ENCODE measurements around the gene CAMKMT. TPM values are rescaled to one million over a fixed set of nuclear protein-coding genes. Genes with fewer than 3 reads are reported as not detected.

Gene CAMKMT
- total RNA-seq, 3 donors from 2014 or later, result 6.4 to 11.8 (median 10.5) TPM

DNA sequence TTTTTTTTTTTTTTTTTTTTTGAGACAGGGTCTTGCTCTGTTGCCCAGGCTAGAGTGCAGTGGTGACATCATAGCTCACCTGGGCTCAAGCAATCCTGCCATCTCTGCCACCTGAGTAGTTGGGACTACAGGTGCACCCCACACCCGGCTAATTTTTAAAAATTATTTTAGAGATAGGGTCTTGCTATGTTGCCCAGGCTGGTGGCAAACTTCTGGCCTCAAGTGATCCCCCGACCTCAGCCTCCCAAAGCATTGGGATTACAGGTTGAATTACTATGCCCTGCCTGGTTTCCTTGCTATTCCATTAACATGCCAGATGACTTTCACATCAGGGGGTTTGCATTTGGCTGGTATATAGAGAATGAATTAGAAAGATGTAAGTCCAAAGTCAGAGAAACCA is 253.2 kb downstream of the CAMKMT start:
- intact Hi-C loops (cut with DNase I; ENCODE audit: low total_unique reads), result no loop called here

DNA sequence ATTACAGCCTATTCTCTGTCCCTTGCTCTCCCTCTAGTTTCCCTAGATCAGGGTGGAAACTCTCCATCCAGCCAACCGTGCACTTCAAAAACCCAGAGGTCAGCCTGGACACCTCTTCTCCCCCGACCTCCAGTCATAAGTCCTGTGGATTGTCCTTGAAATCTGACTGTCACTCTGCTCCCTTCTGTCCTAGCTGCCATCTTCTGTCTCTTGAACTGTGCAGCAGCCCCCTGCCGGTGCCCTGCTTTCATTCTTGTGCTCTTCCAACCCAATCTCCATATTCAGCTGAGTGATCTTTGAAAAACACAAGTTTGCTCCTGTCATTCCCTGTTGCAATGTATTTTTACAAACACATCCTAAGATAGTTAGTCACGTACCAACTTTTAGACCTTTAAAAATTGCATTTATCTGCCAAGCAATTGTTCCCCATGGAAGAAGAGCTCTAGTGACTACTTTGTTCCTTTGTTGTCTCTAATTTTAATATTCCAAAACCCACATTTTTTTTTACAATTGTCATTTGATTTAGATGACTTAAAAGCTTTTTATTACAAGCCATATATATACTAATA is 254.3 kb downstream of the CAMKMT start:
- no peak for TF ChIP-seq POLR2A (IDR thresholded peaks at IDR 0.05)
- TF ChIP-seq POLR2AphosphoS5 (IDR thresholded peaks at IDR 0.05), result no peak
- TF ChIP-seq, protein P1, sequence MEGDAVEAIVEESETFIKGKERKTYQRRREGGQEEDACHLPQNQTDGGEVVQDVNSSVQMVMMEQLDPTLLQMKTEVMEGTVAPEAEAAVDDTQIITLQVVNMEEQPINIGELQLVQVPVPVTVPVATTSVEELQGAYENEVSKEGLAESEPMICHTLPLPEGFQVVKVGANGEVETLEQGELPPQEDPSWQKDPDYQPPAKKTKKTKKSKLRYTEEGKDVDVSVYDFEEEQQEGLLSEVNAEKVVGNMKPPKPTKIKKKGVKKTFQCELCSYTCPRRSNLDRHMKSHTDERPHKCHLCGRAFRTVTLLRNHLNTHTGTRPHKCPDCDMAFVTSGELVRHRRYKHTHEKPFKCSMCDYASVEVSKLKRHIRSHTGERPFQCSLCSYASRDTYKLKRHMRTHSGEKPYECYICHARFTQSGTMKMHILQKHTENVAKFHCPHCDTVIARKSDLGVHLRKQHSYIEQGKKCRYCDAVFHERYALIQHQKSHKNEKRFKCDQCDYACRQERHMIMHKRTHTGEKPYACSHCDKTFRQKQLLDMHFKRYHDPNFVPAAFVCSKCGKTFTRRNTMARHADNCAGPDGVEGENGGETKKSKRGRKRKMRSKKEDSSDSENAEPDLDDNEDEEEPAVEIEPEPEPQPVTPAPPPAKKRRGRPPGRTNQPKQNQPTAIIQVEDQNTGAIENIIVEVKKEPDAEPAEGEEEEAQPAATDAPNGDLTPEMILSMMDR (IDR thresholded peaks at IDR 0.05), result no peak
- no peaks in the 10 kb centered on the region for H3K4me1 ChIP-seq
- DNase-seq (ENCODE audit: low spot score in 2 of 2), result no peak
- intact Hi-C loops (cut with DNase I; ENCODE audit: low total_unique reads), result no loop called here
- H3K27me3 ChIP-seq, result no peaks in the 10 kb centered on the region
- no peaks in the 10 kb centered on the region for H3K36me3 ChIP-seq
- H3K27ac ChIP-seq, result no peak overlapping the region
- H3K9me3 ChIP-seq, result no peaks in the 10 kb centered on the region
- H3K4me3 ChIP-seq, result no peak overlapping the region

More for the DNA sequence above, 253.2 kb downstream of the CAMKMT start:
- H3K36me3 ChIP-seq, result no peaks in the 10 kb centered on the region
- no peaks in the 10 kb centered on the region for H3K4me1 ChIP-seq
- no peak overlapping the region for H3K4me3 ChIP-seq
- no peaks in the 10 kb centered on the region for H3K9me3 ChIP-seq
- no peak overlapping the region for H3K27ac ChIP-seq
- TF ChIP-seq POLR2A (IDR thresholded peaks at IDR 0.05) (no peak), POLR2AphosphoS5 (IDR thresholded peaks at IDR 0.05) (no peak)
- TF ChIP-seq, protein P1 (IDR thresholded peaks at IDR 0.05), result no peak
- no peak for DNase-seq (ENCODE audit: low spot score in 2 of 2)
- no peaks in the 10 kb centered on the region for H3K27me3 ChIP-seq

DNA sequence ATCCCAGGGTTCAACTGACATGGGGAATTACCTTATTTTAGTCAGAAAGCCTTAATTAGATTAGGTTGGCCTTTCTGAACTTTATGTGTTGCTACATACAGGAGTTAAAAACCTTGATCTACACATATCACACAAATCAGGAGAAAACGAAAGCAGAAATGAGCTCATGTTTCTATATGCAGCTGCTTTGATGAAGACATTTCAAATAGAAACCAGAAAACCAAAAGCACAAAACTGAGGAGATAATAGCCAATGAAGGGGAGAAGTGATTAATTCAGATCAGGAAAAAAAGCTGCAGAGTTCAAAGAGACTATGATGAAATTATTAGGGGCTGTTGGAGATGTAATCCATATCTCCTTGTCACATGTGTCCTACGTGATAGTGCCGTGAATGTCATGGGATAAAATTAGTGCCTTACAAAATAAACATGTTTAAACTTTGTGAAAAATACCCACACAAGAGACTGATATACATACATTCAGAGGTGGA is 255.0 kb downstream of the CAMKMT start:
- TF ChIP-seq POLR2AphosphoS5 (IDR thresholded peaks at IDR 0.05) (no peak), POLR2A (IDR thresholded peaks at IDR 0.05) (no peak)
- TF ChIP-seq, protein P1 (IDR thresholded peaks at IDR 0.05), result no peak

DNA sequence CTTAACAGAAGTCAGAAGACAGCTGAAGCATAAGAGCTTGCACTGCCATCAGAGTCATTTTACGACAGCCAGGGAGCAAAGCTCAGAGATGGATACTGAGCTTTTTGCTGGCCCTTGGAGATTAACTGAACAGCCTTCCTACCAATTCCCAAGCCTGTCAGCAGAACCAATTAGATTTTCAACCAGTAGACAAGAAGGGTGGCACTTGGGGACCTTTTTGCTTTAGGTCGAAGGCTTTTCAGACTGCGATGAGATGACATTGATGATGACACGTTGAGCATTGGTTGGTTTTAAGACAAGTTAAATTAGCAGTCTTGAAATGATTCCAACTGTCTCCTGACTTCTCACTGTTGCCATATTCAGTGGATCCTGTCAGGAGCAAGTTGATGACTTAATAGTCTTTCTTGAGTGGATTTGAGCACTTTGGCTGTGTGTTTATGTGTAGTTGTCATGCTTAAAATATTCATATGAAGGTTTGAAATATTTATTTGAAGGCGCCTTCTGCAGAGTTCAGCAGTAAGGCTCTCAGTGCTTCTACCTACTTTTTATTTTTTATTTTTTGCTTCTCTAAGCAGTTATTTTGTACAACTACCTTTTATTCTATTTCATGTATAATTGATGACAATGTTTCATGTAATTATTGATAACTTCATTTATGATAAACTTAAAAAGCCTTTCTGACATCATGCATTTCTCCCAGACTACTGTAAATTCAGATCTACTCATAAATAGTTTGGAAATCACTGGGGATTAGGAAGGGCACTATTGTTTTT is 256.7 kb downstream of the CAMKMT start:
- no peak for DNase-seq (ENCODE audit: low spot score in 2 of 2)
- intact Hi-C loops (cut with DNase I; ENCODE audit: low total_unique reads), result no loop called here
- no peak for TF ChIP-seq POLR2A (IDR thresholded peaks at IDR 0.05)
- TF ChIP-seq POLR2AphosphoS5 (IDR thresholded peaks at IDR 0.05), result no peak
- TF ChIP-seq, protein P1 (IDR thresholded peaks at IDR 0.05), result no peak
- Histone ChIP-seq H3K9me3 (no peaks in the 10 kb centered on the region), H3K4me3 (no peak overlapping the region), H3K27ac (no peak overlapping the region), H3K27me3 (no peaks in the 10 kb centered on the region), H3K4me1 (no peaks in the 10 kb centered on the region), H3K36me3 (no peaks in the 10 kb centered on the region)

More for the DNA sequence above, 255.0 kb downstream of the CAMKMT start:
- H3K4me1 ChIP-seq, result no peaks in the 10 kb centered on the region
- H3K27me3 ChIP-seq, result no peaks in the 10 kb centered on the region
- no peak for DNase-seq (ENCODE audit: low spot score in 2 of 2)
- no peaks in the 10 kb centered on the region for H3K36me3 ChIP-seq
- no peak overlapping the region for H3K4me3 ChIP-seq
- H3K27ac ChIP-seq, result no peak overlapping the region
- no peaks in the 10 kb centered on the region for H3K9me3 ChIP-seq
- intact Hi-C loops (cut with DNase I; ENCODE audit: low total_unique reads), result no loop called here
